Measurements from ENCODE around the gene USP31.

DNA sequence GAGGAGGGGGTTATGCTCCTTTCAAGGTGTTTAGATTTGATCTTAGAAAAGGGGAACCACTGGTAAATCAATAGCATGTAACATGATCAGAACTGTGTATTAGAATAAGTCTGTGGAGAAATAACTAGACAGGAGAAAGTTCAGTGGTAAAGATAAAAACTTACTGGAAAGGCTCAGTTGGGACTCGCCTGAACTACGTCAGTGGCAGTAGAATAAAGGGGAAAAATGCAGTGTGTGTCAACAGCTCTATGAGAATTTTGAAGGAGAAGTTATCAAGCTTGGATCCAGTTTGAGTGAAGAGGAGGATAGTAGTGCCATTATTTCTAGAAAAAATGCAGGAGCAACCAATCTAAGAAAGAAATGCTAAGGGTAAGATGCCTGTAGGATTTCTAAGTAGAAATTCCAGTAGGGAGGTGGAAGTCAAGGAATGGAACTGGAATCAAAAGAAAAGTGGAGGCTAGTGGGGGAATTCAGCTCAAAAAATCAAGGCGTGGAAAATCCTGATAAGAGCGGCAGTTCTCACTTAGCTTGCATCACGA, 48.2 kb downstream of the USP31 start:
- TF ChIP-seq, protein P1, sequence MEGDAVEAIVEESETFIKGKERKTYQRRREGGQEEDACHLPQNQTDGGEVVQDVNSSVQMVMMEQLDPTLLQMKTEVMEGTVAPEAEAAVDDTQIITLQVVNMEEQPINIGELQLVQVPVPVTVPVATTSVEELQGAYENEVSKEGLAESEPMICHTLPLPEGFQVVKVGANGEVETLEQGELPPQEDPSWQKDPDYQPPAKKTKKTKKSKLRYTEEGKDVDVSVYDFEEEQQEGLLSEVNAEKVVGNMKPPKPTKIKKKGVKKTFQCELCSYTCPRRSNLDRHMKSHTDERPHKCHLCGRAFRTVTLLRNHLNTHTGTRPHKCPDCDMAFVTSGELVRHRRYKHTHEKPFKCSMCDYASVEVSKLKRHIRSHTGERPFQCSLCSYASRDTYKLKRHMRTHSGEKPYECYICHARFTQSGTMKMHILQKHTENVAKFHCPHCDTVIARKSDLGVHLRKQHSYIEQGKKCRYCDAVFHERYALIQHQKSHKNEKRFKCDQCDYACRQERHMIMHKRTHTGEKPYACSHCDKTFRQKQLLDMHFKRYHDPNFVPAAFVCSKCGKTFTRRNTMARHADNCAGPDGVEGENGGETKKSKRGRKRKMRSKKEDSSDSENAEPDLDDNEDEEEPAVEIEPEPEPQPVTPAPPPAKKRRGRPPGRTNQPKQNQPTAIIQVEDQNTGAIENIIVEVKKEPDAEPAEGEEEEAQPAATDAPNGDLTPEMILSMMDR (IDR thresholded peaks at IDR 0.05): no peak
- TF ChIP-seq EZH2 (IDR thresholded peaks at IDR 0.05; ENCODE audit: borderline replicate concordance, insufficient read depth, low read depth, low read length, poor library complexity, severe bottlenecking): no peak

All from B cell (primary cell).